ENCODE measurements around the gene SMAGP. TPM values are rescaled to one million over a fixed set of nuclear protein-coding genes. Genes with fewer than 3 reads are reported as not detected.
A peak's percentile ranks its signal among the peaks of the same experiment; 100 is the strongest.

SMAGP gene
- total and polyA plus RNA-seq, 2 of the 13 experiments (the other 11 are each of a cell fraction or from before 2014, with no cell fraction given), result 9.2 TPM

DNA sequence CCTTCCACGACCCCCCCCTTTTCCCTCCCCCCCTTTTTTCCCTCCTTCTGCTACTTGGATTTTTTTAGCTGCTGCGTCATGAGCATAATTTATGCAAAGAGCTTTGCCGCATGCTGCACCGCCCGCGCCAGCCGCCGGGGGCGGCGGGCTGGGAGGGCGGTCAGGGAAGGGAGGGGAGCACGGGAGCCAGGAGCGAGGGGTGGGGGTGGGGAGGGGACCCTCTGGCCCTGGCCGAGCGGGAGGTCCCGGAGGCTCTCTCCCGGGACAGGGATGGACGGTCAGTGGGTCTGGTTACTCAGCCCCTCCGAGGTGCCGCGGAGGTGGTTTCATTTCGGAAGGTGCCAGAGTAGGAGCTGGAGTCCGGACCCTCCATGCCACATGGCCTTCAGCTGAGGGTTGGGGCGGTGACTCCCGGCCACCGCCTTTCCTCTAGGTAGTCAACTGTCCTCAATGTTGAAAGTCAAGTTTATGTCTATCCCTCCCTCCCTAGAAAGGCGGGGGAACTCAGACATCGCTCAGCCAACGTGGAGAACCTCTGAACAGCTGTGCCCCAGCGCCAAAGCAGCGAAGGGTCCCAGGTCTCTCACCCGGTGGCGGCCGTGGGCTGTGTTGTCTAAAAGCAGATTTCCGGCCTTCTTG, 52.1 kb downstream of the SMAGP start, which contains the start of gene POU6F1 (continued):
- TF ChIP-seq BCL6 (CRISPR knock-in tag; IDR thresholded peaks at IDR 0.05), result peak; percentile 32; the same call in 1 of the 2 replicates
- TF ChIP-seq, protein P1, sequence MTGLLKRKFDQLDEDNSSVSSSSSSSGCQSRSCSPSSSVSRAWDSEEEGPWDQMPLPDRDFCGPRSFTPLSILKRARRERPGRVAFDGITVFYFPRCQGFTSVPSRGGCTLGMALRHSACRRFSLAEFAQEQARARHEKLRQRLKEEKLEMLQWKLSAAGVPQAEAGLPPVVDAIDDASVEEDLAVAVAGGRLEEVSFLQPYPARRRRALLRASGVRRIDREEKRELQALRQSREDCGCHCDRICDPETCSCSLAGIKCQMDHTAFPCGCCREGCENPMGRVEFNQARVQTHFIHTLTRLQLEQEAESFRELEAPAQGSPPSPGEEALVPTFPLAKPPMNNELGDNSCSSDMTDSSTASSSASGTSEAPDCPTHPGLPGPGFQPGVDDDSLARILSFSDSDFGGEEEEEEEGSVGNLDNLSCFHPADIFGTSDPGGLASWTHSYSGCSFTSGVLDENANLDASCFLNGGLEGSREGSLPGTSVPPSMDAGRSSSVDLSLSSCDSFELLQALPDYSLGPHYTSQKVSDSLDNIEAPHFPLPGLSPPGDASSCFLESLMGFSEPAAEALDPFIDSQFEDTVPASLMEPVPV (CRISPR knock-in tag; IDR thresholded peaks at IDR 0.05), result no peak
- TF ChIP-seq ZNF768 (CRISPR knock-in tag; IDR thresholded peaks at IDR 0.05), result no peak
- no peak for TF ChIP-seq NFYB (CRISPR knock-in tag; IDR thresholded peaks at IDR 0.05)
- no peak for TF ChIP-seq ZNF484 (CRISPR knock-in tag; IDR thresholded peaks at IDR 0.05; ENCODE audit: borderline replicate concordance, low read depth)
- no peak for TF ChIP-seq HMG20A (CRISPR knock-in tag; IDR thresholded peaks at IDR 0.05; ENCODE audit: borderline replicate concordance)
- no peak for TF ChIP-seq ZNF136 (CRISPR knock-in tag; IDR thresholded peaks at IDR 0.05; ENCODE audit: low read depth)
- TF ChIP-seq MZF1 (CRISPR knock-in tag; IDR thresholded peaks at IDR 0.05; ENCODE audit: borderline replicate concordance), result no peak
- TF ChIP-seq, protein P2, sequence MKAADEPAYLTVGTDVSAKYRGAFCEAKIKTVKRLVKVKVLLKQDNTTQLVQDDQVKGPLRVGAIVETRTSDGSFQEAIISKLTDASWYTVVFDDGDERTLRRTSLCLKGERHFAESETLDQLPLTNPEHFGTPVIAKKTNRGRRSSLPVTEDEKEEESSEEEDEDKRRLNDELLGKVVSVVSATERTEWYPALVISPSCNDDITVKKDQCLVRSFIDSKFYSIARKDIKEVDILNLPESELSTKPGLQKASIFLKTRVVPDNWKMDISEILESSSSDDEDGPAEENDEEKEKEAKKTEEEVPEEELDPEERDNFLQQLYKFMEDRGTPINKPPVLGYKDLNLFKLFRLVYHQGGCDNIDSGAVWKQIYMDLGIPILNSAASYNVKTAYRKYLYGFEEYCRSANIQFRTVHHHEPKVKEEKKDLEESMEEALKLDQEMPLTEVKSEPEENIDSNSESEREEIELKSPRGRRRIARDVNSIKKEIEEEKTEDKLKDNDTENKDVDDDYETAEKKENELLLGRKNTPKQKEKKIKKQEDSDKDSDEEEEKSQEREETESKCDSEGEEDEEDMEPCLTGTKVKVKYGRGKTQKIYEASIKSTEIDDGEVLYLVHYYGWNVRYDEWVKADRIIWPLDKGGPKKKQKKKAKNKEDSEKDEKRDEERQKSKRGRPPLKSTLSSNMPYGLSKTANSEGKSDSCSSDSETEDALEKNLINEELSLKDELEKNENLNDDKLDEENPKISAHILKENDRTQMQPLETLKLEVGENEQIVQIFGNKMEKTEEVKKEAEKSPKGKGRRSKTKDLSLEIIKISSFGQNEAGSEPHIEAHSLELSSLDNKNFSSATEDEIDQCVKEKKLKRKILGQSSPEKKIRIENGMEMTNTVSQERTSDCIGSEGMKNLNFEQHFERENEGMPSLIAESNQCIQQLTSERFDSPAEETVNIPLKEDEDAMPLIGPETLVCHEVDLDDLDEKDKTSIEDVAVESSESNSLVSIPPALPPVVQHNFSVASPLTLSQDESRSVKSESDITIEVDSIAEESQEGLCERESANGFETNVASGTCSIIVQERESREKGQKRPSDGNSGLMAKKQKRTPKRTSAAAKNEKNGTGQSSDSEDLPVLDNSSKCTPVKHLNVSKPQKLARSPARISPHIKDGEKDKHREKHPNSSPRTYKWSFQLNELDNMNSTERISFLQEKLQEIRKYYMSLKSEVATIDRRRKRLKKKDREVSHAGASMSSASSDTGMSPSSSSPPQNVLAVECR (CRISPR knock-in tag; IDR thresholded peaks at IDR 0.05; ENCODE audit: borderline replicate concordance), result peak; percentile 52; the same call in 1 of the 2 replicates
- TF ChIP-seq, protein P3, sequence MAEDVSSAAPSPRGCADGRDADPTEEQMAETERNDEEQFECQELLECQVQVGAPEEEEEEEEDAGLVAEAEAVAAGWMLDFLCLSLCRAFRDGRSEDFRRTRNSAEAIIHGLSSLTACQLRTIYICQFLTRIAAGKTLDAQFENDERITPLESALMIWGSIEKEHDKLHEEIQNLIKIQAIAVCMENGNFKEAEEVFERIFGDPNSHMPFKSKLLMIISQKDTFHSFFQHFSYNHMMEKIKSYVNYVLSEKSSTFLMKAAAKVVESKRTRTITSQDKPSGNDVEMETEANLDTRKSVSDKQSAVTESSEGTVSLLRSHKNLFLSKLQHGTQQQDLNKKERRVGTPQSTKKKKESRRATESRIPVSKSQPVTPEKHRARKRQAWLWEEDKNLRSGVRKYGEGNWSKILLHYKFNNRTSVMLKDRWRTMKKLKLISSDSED (CRISPR knock-in tag; IDR thresholded peaks at IDR 0.05), result no peak
- TF ChIP-seq ZSCAN29 (CRISPR knock-in tag; conservative IDR thresholded peaks at IDR 0.05), result no peak
- 0 out of 2 replicates have a peak, but pooled peaks have one; percentile 12 for TF ChIP-seq KLF15 (CRISPR knock-in tag; IDR thresholded peaks at IDR 0.05; ENCODE audit: borderline replicate concordance)
- TF ChIP-seq NFE2 (CRISPR knock-in tag; IDR thresholded peaks at IDR 0.05), result no peak
- TF ChIP-seq ZC3H4 (CRISPR knock-in tag; IDR thresholded peaks at IDR 0.05; ENCODE audit: borderline replicate concordance), result no peak
- TF ChIP-seq ETV6 (CRISPR knock-in tag; conservative IDR thresholded peaks at IDR 0.05), result peak; percentile 42; the same call in 1 of the 2 replicates
- TF ChIP-seq, protein P4, sequence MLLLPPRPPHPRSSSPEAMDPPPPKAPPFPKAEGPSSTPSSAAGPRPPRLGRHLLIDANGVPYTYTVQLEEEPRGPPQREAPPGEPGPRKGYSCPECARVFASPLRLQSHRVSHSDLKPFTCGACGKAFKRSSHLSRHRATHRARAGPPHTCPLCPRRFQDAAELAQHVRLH (CRISPR knock-in tag; IDR thresholded peaks at IDR 0.05; ENCODE audit: borderline replicate concordance, low read depth), result 0 out of 2 replicates have a peak, but pooled peaks have one; percentile 21
- peak; percentile 35; the same call in 1 of the 2 replicates for TF ChIP-seq KDM2A (CRISPR knock-in tag; IDR thresholded peaks at IDR 0.05; ENCODE audit: borderline replicate concordance, low read depth)
- TF ChIP-seq MEF2D (CRISPR knock-in tag; IDR thresholded peaks at IDR 0.05), result no peak
- TF ChIP-seq ZFP90 (CRISPR knock-in tag; IDR thresholded peaks at IDR 0.05; ENCODE audit: borderline replicate concordance), result no peak
- TF ChIP-seq, protein P5, sequence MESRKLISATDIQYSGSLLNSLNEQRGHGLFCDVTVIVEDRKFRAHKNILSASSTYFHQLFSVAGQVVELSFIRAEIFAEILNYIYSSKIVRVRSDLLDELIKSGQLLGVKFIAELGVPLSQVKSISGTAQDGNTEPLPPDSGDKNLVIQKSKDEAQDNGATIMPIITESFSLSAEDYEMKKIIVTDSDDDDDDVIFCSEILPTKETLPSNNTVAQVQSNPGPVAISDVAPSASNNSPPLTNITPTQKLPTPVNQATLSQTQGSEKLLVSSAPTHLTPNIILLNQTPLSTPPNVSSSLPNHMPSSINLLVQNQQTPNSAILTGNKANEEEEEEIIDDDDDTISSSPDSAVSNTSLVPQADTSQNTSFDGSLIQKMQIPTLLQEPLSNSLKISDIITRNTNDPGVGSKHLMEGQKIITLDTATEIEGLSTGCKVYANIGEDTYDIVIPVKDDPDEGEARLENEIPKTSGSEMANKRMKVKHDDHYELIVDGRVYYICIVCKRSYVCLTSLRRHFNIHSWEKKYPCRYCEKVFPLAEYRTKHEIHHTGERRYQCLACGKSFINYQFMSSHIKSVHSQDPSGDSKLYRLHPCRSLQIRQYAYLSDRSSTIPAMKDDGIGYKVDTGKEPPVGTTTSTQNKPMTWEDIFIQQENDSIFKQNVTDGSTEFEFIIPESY (CRISPR knock-in tag; IDR thresholded peaks at IDR 0.05), result no peak

Measured in HepG2 (cell line).